HG03520 (cell line): ENCODE results near the gene KRT3.

ENCODE experiments used
- ATAC-seq: cut with Tn5 transposase; IDR thresholded peaks from one replicate; pipeline ENCODE4 v1.9.1; 2021; ENCODE audit warnings: mild to moderate bottlenecking, moderate library complexity; ENCODE audit not compliant: unreplicated experiment

The KRT3 gene

GRCh38 chr12:52787324-52788191 lies 8.4 kb downstream of the KRT3 start:
- ATAC-seq: no peak

GRCh38 chr12:52784909-52785308 lies 11.0 kb downstream of the KRT3 start:
- no peak for ATAC-seq

- no peak for ATAC-seq
Observed at GRCh38 chr12:52783563-52784316, 12.2 kb downstream of the KRT3 start.

GRCh38 chr12:52782502-52782901 lies 13.4 kb downstream of the KRT3 start:
- no peak for ATAC-seq

- ATAC-seq: no peak
Observed at GRCh38 chr12:52781399-52782082, 14.4 kb downstream of the KRT3 start.

GRCh38 chr12:52779914-52780313 lies 16.0 kb downstream of the KRT3 start:
- no peak for ATAC-seq

- no peak for ATAC-seq
Observed at GRCh38 chr12:52778833-52779232, 17.1 kb downstream of the KRT3 start.

- no peak for ATAC-seq
Observed at GRCh38 chr12:52777566-52777965, 18.4 kb downstream of the KRT3 start.

- no peak for ATAC-seq
Observed at GRCh38 chr12:52776913-52777395, 19.0 kb downstream of the KRT3 start, which contains the start of gene KRT76. Gene KRT76 (minus strand): TSS chr12:52777345. CDS start chr12:52777291, 54 bp downstream.

- ATAC-seq: no peak
Observed at GRCh38 chr12:52776435-52776834, 19.5 kb downstream of the KRT3 start.

GRCh38 chr12:52774629-52775250 lies 21.2 kb downstream of the KRT3 start:
- ATAC-seq: no peak

- no peak for ATAC-seq
Observed at GRCh38 chr12:52772772-52773171, 23.1 kb downstream of the KRT3 start.

GRCh38 chr12:52772188-52772587 lies 23.7 kb downstream of the KRT3 start:
- ATAC-seq: no peak

- no peak for ATAC-seq
Observed at GRCh38 chr12:52771505-52771904, 24.4 kb downstream of the KRT3 start.

GRCh38 chr12:52771088-52771487 lies 24.8 kb downstream of the KRT3 start:
- no peak for ATAC-seq

GRCh38 chr12:52769946-52770345 lies 26.0 kb downstream of the KRT3 start:
- no peak for ATAC-seq

- no peak for ATAC-seq
Observed at GRCh38 chr12:52769354-52769753, 26.6 kb downstream of the KRT3 start.

- no peak for ATAC-seq
Observed at GRCh38 chr12:52768479-52769200, 27.3 kb downstream of the KRT3 start.

- no peak for ATAC-seq
Observed at GRCh38 chr12:52767427-52767826, 28.5 kb downstream of the KRT3 start.

GRCh38 chr12:52767020-52767379 lies 28.9 kb downstream of the KRT3 start:
- no peak for ATAC-seq
